CD14-positive monocyte (primary cell): Measurements from ENCODE around the gene CAPS2. TPM values are rescaled to one million over a fixed set of nuclear protein-coding genes. Genes with fewer than 3 reads are reported as not detected.

ENCODE experiments used
- DNase-seq, 3 donors: peaks; one replicate each; pipeline ENCODE4 v3.0.0-alpha.2; 2011 to 2022
- H2AFZ ChIP-seq: 2 replicates; pipeline ENCODE4 v1.6.0; 2012; ENCODE audit warnings: mild to moderate bottlenecking, low read depth, low read length, inconsistent platforms; ENCODE audit not compliant: insufficient read depth, poor library complexity, severe bottlenecking
- H3K27ac ChIP-seq, 2 donors: 1 replicate in 1 of 2; 2 replicates in 1 of 2; pipeline ENCODE4 v1.5.1; 2012 to 2013; ENCODE audit warnings: low read length in 2 of 2, control low read depth in 1 of 2, inconsistent platforms in 1 of 2, low read depth in 1 of 2, mild to moderate bottlenecking in 1 of 2
- H3K27me3 ChIP-seq, 2 donors: one replicate each; pipeline versions ENCODE4 v1.6.0 to v1.6.1; 2011 to 2013; ENCODE audit warnings: low read length in 2 of 2; ENCODE audit not compliant: control insufficient read depth in 2 of 2, insufficient read depth in 2 of 2
- H3K36me3 ChIP-seq, 2 donors: replicated peaks in 1 of 2; 1 replicate in 1 of 2; 2 replicates in 1 of 2; pipeline versions ENCODE4 v1.5.1 to v1.6.1; 2012 to 2013; ENCODE audit warnings: low read length in 2 of 2, control low read depth in 1 of 2, inconsistent platforms in 1 of 2, mild to moderate bottlenecking in 1 of 2; ENCODE audit not compliant: insufficient read depth in 2 of 2, control insufficient read depth in 1 of 2
- H3K4me1 ChIP-seq, 2 donors: 1 replicate in 1 of 2; 2 replicates in 1 of 2; pipeline versions ENCODE4 v1.5.1 to v1.6.1; 2012 to 2013; ENCODE audit warnings: low read length in 2 of 2, control low read depth in 1 of 2, inconsistent platforms in 1 of 2, mild to moderate bottlenecking in 1 of 2, moderate library complexity in 1 of 2; ENCODE audit not compliant: insufficient read depth in 2 of 2, control insufficient read depth in 1 of 2
- H3K4me2 ChIP-seq: replicated peaks from 2 replicates; pipeline ENCODE3; 2012; ENCODE audit warnings: low read length, moderate library complexity, mild to moderate bottlenecking; ENCODE audit not compliant: poor library complexity, severe bottlenecking; ENCODE audit errors: extremely low read depth
- H3K4me3 ChIP-seq, 3 experiments: fragments of 200-600 bp in 1 of 3; sonication (generic) in 1 of 3; replicated peaks in 1 of 3; 1 replicate in 2 of 3; 2 replicates in 1 of 3; pipeline ENCODE4 v1.5.1; 2011 to 2013; ENCODE audit warnings: low read length in 3 of 3, mild to moderate bottlenecking in 3 of 3, control low read depth in 2 of 3, low read depth in 2 of 3, inconsistent platforms in 1 of 3, moderate library complexity in 1 of 3
- H3K79me2 ChIP-seq: 2 replicates; pipeline ENCODE4 v1.6.0; 2012; ENCODE audit warnings: mild to moderate bottlenecking, control low read depth, inconsistent platforms, low read length, moderate library complexity; ENCODE audit not compliant: insufficient read depth
- H3K9ac ChIP-seq: 2 replicates; pipeline ENCODE4 v1.6.0; 2017; ENCODE audit warnings: low read length, mild to moderate bottlenecking; ENCODE audit not compliant: insufficient read depth, poor library complexity, severe bottlenecking
- H3K9me3 ChIP-seq, 2 donors: replicated peaks in 1 of 2; 1 replicate in 1 of 2; 2 replicates in 1 of 2; pipeline versions ENCODE4 v1.5.1 to v1.6.1; 2012 to 2013; ENCODE audit warnings: low read length in 2 of 2, control low read depth in 1 of 2; ENCODE audit not compliant: control insufficient read depth in 1 of 2, insufficient read depth in 1 of 2
- H4K20me1 ChIP-seq: 2 replicates; pipeline ENCODE4 v1.6.0; 2012; ENCODE audit warnings: mild to moderate bottlenecking, low read length, control low read depth, moderate library complexity; ENCODE audit not compliant: insufficient read depth
- H3K27ac Mint-ChIP-seq, 7 donors: one replicate each; pipeline ENCODE4 v1.8.0; 2020; ENCODE audit warnings: mild to moderate bottlenecking in 7 of 7, mixed read lengths in 7 of 7, moderate library complexity in 6 of 7, inconsistent platforms in 2 of 7
- H3K27me3 Mint-ChIP-seq, 3 donors: one replicate each; pipeline ENCODE4 v1.8.0; 2021 to 2022; ENCODE audit warnings: low read depth in 3 of 3, mild to moderate bottlenecking in 3 of 3, mixed read lengths in 3 of 3, moderate library complexity in 3 of 3, inconsistent platforms in 1 of 3
- H3K36me3 Mint-ChIP-seq, 2 donors: one replicate each; pipeline ENCODE4 v1.8.0; 2020; ENCODE audit warnings: mixed read lengths in 2 of 2, inconsistent platforms in 1 of 2, mild to moderate bottlenecking in 1 of 2
- H3K4me1 Mint-ChIP-seq: one replicate; pipeline ENCODE4 v1.8.0; 2020; ENCODE audit warnings: mild to moderate bottlenecking, mixed read lengths
- H3K4me3 Mint-ChIP-seq, 2 donors: one replicate each; pipeline ENCODE4 v1.8.0; 2020; ENCODE audit warnings: mild to moderate bottlenecking in 2 of 2, mixed read lengths in 2 of 2, moderate library complexity in 1 of 2
- H3K9me3 Mint-ChIP-seq, 7 donors: one replicate each; pipeline ENCODE4 v1.8.0; 2020 to 2022; ENCODE audit warnings: mixed read lengths in 7 of 7, mild to moderate bottlenecking in 6 of 7, moderate library complexity in 6 of 7, inconsistent platforms in 2 of 7
- CTCF ChIP-seq: fragments of 200-600 bp; IDR thresholded peaks from one replicate; pipeline ENCODE4 v1.8.0; 2022; ENCODE audit warnings: antibody characterized with exemption, mild to moderate bottlenecking
- WGBS: methylation state at CpG from one replicate; pipeline ENCODE4 v1.1.5; 2013; ENCODE audit warnings: missing lambda C conversion rate; ENCODE audit not compliant: insufficient coverage; 5-methylcytosine and 5-hydroxymethylcytosine counted together
- intact Hi-C, 2 donors: fragments of 100-400 bp; cut with micrococcal nuclease; formaldehyde crosslinking; loops; one replicate each; pipeline versions ENCODE4 v1.15.0 to v1.15.1; 2023
- polyA plus RNA-seq, 3 donors: library from polyadenylated mRNA; depleted of rRNA in 1 of 3; unstranded in 2 of 3; stranded (reverse) in 1 of 3; fragments of 300-500 nt in 2 of 3; fragments of >200 nt in 1 of 3; fragmentation: Illumina TruSeq in 2 of 3; gene quantifications; 1 replicate in 2 of 3; 2 replicates in 1 of 3; pipeline ENCODE4 v1.2.3, GENCODE V29; 2012 to 2021

Gene CAPS2
- polyA plus RNA-seq, 3 donors = 0.36 to 0.49 TPM; not detected in 1

- Histone ChIP-seq H3K9me3 (no peaks in the 10 kb centered on the region), H3K4me3 (no peak overlapping the region), H3K4me2 (no peak overlapping the region), H3K27ac (no peak overlapping the region), H3K9ac (no peak overlapping the region), H4K20me1 (no peaks in the 10 kb centered on the region), H3K4me1 (no peaks in the 10 kb centered on the region), H3K36me3 (no peaks in the 10 kb centered on the region), H2AFZ (no peak overlapping the region), H3K79me2 (no peaks in the 10 kb centered on the region), H3K27me3 (no peaks in the 10 kb centered on the region)
- Mint-ChIP-seq H3K27me3 (peaks cover 0 to 3% (median 0%) of the 10 kb centered on the region in 3 donors), H3K36me3 (no peaks in the 10 kb centered on the region), H3K4me3 (no peak overlapping the region), H3K27ac (no peak overlapping the region), H3K9me3 (no peaks in the 10 kb centered on the region), H3K4me1 (no peaks in the 10 kb centered on the region)
- no CpG with 5 or more reads among the region's 1 CpG for WGBS
- no peak for DNase-seq
- intact Hi-C loops = no loop called here
- TF ChIP-seq CTCF = no peak
Measured at GRCh38 chr12:75259143-75259542, 71.0 kb downstream of the CAPS2 start.

GRCh38 chr12:75257510-75257909 is 72.6 kb downstream of the CAPS2 start:
- 93% methylated on average over 2 of the region's 2 CpGs for WGBS
- no peak overlapping the region for H3K27ac ChIP-seq
- Mint-ChIP-seq H3K27ac (no peak overlapping the region), H3K36me3 (no peaks in the 10 kb centered on the region), H3K9me3 (no peaks in the 10 kb centered on the region), H3K4me1 (no peaks in the 10 kb centered on the region), H3K27me3 (peaks cover 0 to 3% (median 0%) of the 10 kb centered on the region in 3 donors), H3K4me3 (no peak overlapping the region)
- no peaks in the 10 kb centered on the region for H3K4me1 ChIP-seq
- no peaks in the 10 kb centered on the region for H3K36me3 ChIP-seq
- H3K79me2 ChIP-seq = no peaks in the 10 kb centered on the region
- no peaks in the 10 kb centered on the region for H3K27me3 ChIP-seq
- H3K4me3 ChIP-seq = no peak overlapping the region
- H4K20me1 ChIP-seq = no peaks in the 10 kb centered on the region
- no peak overlapping the region for H3K4me2 ChIP-seq
- no peaks in the 10 kb centered on the region for H3K9me3 ChIP-seq
- intact Hi-C loops = no loop called here
- DNase-seq = no peak
- no peak overlapping the region for H3K9ac ChIP-seq
- no peak for TF ChIP-seq CTCF
- H2AFZ ChIP-seq = no peak overlapping the region
